Astrocyte of the cerebellum (primary cell): ENCODE measurements around the gene DPP7.

Experiments
- DNase-seq: peaks from one replicate; pipeline ENCODE4 v3.0.0-alpha.2; 2011; ENCODE audit warnings: low read depth
- H3K4me3 ChIP-seq: 2 replicates; pipeline ENCODE4 v1.5.1; 2011; ENCODE audit warnings: mild to moderate bottlenecking, low read depth, low read length, moderate library complexity
- in situ Hi-C: cut with HindIII; loops from 2 replicates; pipeline ENCODE4 v1.10.0; 2017; ENCODE audit warnings: low sequenced_read_pairs
- TF ChIP-seq, protein P1 (sequence below): IDR thresholded peaks from 2 replicates; pipeline ENCODE4 v1.5.1; 2012; ENCODE audit warnings: low read length, low read depth, moderate library complexity, mild to moderate bottlenecking; ENCODE audit errors: missing control alignments

DPP7 gene

DNA sequence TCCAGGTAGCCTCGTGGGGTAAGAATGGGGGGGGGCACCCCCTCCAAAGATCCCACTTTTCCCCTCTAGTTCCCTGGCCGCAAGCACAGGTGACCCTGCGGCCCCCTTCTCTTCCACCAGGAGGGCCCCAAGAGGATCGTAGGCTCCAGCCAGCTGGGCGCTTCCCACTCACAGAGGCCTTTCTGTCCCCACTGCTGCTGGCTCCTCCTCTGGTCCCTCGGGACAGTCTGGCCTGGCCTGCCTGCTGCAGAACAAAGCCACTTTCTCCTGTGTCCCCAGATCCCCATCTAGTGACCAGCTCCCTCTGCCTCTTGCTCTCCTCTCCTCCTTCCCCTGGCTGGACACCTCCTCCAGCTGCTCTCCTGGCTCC lies 43.6 kb downstream of the DPP7 start:
- in situ Hi-C loops = no loop called here
- TF ChIP-seq, protein P1, sequence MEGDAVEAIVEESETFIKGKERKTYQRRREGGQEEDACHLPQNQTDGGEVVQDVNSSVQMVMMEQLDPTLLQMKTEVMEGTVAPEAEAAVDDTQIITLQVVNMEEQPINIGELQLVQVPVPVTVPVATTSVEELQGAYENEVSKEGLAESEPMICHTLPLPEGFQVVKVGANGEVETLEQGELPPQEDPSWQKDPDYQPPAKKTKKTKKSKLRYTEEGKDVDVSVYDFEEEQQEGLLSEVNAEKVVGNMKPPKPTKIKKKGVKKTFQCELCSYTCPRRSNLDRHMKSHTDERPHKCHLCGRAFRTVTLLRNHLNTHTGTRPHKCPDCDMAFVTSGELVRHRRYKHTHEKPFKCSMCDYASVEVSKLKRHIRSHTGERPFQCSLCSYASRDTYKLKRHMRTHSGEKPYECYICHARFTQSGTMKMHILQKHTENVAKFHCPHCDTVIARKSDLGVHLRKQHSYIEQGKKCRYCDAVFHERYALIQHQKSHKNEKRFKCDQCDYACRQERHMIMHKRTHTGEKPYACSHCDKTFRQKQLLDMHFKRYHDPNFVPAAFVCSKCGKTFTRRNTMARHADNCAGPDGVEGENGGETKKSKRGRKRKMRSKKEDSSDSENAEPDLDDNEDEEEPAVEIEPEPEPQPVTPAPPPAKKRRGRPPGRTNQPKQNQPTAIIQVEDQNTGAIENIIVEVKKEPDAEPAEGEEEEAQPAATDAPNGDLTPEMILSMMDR = peak; percentile 38
- DNase-seq = no peak
- H3K4me3 ChIP-seq = peak overlapping the region; percentile 33

DNA sequence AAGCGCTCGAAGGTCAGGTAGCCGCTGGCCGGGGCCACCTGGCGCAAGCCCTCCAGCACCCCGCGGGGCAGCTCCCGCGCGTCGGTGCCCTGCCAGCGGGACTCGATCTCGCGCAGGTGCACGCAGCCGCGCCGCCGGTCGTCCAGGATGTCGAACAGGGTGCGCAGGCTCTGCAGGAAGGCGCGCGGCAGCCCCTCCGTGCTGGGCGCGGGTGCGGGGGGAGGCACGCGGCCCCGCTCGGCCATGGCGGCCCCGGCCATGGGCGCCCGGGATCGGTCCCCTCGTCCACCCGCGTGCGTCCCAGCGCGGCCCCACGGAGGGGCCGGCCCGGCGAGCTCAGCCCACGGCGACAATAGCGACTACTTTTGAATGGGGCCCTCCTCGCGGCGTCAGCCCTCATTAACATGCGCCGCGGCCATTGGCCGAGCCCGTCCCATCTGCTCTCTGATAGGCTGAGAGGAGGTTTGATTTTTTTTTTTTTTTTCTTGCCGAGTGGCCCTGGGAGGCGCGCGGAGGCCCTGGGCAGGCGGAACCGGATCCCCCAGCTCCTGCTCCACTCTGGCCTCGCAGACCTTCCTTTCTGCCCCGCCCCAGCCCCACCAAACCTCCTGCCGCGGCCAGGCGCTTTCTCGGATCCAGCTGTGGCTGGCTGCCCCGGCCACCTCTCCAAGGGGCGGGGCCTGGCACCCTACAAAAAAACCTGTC lies 44.2 kb downstream of the DPP7 start, which contains the start of gene SAPCD2:
Gene SAPCD2, minus strand, starts transcription at position 357 of the 705 bp plus-strand sequence. Its CDS starts 97 bp downstream, at position 260.
- peak; percentile 40 for DNase-seq
- TF ChIP-seq, protein P1 = no peak
- in situ Hi-C loops = no loop called here
- H3K4me3 ChIP-seq = peak within 1 kb of the TSS; percentile 33

DNA sequence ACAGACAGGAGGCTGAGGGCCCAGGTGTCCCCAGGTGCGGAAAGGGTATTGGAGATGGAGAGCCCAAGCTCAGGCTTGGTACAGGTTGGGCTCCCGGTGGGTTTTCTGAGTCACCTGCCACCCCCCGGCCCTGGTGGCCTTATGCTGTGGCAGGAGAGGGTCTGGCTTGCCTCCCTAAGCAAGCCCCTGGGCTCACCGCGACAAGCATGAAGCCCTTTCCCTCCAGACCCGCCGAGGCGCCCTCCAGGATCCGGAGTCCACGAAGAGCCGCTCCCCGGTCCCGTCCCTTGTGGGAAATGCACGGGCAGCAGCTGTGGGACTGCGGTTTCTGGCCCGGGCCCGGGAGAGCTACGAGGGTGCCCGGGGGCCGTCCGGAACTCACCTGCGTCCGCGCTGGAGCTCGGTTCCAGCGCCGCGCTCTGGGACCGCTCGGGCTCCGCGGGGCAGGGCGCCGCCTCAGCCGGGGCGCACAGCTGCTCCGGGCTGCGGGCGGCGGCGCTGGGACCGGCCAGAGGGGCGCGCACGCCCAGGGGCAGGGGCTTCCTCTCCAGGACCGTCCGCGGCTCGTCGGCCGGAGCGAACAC lies 44.9 kb downstream of the DPP7 start:
- in situ Hi-C loops = no loop called here
- peak overlapping the region; percentile 16 for H3K4me3 ChIP-seq
- DNase-seq = no peak
- TF ChIP-seq, protein P1 = no peak

DNA sequence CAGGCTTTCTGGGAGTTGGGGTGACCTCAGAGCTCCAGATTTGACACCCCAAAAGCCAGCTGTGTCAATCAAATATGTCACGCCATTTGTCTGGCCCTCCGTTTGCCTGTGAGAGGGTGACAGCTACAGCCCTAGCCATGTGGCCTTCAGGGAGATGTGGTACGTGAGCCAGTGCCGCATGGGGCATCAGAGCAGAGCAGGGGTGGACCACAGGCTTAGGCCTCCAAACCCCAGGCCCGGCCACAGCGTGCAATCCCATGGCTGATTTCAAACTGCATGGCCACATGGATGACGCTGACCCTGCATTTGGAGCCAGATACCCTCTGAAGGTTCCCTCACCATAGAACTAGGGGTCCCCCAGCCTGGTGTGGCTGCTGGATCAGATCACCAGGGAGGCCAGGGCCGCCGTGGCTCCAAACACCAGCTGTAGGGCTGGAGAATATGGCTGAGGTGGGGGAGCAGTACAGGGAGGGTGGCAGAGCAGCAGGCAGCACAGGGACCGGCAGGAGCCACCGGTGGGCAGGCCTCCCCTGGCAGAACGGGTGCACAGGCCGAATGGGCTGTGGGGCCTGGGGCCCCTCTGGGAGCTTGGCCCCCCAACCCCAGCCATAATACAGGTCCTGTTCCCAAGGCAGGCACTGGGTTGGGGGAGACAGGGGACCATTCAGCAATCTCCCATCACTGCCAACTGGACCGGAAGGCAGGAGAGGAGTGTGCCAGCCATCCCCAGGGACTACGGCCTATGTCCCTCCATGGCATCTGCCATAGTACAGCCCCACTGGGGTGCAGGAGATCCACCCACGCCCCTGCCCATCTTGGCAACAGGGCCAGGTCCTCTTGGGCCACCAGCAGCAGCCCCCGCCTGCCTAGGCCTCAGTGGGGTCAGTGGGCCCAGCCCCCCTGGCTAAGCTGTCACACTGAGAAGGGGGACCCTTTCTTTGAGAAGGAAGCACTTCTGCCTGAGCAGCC lies 45.7 kb downstream of the DPP7 start:
- in situ Hi-C loops = no loop called here
- H3K4me3 ChIP-seq = peak overlapping the region; percentile 16

DNA sequence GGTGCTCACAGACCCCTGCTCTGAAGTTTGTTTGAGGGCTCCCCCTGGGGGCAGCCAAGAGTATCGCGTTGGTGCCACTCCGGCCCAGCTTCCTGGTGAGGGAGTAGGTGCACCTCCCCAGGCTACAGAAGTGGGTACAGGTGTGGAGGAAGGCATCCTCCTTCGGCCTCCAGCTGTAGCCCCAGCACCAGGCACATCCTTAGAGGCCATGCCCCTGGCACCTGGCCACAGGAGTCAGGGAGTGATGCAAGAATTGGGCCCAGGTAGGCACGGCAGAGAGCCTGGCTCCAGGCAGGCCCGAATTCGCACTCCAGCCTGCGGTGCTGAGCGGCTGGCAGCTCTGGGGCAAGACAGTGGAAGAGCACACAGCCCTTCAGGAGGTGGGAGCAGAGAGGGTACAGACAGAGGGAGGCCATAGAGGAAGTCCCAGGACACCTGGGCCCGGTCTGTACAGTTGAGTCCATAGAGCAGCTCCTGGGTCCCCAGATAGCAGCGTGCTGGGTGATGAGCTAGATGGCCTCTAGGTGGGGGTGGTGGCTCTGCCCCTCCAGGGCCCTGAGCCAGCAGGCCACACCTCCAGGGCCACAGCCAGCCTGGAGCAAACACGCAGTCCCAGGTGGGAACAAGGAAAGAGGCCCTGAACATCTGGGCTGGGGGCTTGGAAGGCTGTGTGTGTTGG lies 46.5 kb downstream of the DPP7 start:
- in situ Hi-C loops = no loop called here

More for the DNA sequence above, 45.7 kb downstream of the DPP7 start:
- no peak for DNase-seq
- TF ChIP-seq, protein P1 = no peak

More for the DNA sequence above, 46.5 kb downstream of the DPP7 start:
- TF ChIP-seq, protein P1 = peak; percentile 84
- H3K4me3 ChIP-seq = no peak overlapping the region
- peak; percentile 49 for DNase-seq
